GM12878 (cell line): ENCODE results near the gene RNF169.

Source experiments
- CEBPB ChIP-seq, 2 experiments: fragments of 150-350 bp in 1 of 2; IDR thresholded peaks; 2 replicates each; pipeline ENCODE4 v1.6.1; 2012 to 2014; ENCODE audit warnings: low read depth in 2 of 2, low read length in 2 of 2, borderline replicate concordance in 1 of 2, inconsistent platforms in 1 of 2
- CREB1 ChIP-seq: IDR thresholded peaks from 2 replicates; pipeline ENCODE4 v1.6.1; 2012; ENCODE audit warnings: low read depth, mild to moderate bottlenecking, inconsistent platforms
- TF ChIP-seq, protein P1 (sequence below): fragments of 450-650 bp; IDR thresholded peaks from 2 replicates; pipeline ENCODE4 v1.6.1; 2016; ENCODE audit warnings: mild to moderate bottlenecking, moderate library complexity, borderline replicate concordance
- TF ChIP-seq, protein P2 (sequence below): IDR thresholded peaks from 2 replicates; pipeline ENCODE4 v1.6.1; 2012; ENCODE audit warnings: low read depth, low read length, improper control_type of control experiment
- TF ChIP-seq, protein P3 (sequence below): fragments of 150-350 bp; IDR thresholded peaks from 2 replicates; pipeline ENCODE4 v1.6.1; 2016; ENCODE audit warnings: low read depth, low read length
- TF ChIP-seq, protein P4 (sequence below), 3 experiments: IDR thresholded peaks in 2 of 3; conservative IDR thresholded peaks in 1 of 3; 2 replicates each; pipeline ENCODE4 v1.5.1; 2011; ENCODE audit warnings: low read depth in 3 of 3, low read length in 3 of 3, mild to moderate bottlenecking in 3 of 3, control low read depth in 2 of 3, moderate library complexity in 2 of 3, inconsistent platforms in 1 of 3, mixed read lengths in 1 of 3; ENCODE audit not compliant: control insufficient read depth in 2 of 3, insufficient read depth in 1 of 3; ENCODE audit errors: extremely low read depth in 1 of 3

DNA sequence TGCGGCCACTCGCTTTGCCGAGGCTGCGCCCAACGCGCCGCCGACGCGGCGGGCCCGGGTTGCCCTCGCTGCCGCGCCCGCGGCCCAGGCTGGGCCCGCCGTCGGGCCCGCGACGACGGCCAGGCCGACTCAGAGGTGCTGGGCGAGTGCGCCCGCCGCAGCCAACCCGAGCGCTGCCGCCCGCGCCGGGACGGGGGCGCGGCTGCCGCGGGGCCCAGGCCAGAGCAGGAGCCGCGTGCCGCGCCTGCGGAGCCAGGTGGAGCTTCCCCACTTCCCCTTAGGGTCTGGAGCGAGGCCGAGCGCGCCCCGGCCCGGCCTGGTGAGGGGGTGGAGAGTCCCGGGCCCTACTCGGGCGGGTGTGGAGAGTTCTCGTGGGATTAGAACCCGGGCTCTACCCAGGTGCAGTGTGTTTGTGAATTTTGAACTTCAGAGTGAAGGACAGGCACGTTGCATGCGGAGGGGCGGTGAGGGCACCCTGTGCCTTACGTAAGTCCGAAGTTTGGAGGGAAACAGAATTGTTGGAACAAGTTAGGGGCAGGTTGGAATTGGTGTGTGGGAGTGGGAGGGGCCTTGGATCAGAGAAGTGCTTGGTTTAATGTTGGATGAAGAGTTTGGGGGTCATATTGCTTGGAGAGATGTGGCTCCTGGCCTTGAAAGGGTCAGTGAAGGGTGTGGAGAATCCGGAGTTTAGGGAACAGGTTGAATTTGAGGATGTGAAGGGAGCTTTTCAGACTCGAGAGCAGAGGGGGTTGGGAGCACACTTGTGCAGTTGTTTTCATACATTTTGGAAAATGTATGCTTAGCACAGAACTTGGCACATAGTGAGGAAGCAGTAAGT is 697 bp downstream of the RNF169 start:
- TF ChIP-seq CEBPB (IDR thresholded peaks at IDR 0.05; ENCODE audit: borderline replicate concordance in 1 of 2, low read depth in 2 of 2, low read length in 2 of 2) (no peak), CREB1 (no peak)
- TF ChIP-seq, protein P1, sequence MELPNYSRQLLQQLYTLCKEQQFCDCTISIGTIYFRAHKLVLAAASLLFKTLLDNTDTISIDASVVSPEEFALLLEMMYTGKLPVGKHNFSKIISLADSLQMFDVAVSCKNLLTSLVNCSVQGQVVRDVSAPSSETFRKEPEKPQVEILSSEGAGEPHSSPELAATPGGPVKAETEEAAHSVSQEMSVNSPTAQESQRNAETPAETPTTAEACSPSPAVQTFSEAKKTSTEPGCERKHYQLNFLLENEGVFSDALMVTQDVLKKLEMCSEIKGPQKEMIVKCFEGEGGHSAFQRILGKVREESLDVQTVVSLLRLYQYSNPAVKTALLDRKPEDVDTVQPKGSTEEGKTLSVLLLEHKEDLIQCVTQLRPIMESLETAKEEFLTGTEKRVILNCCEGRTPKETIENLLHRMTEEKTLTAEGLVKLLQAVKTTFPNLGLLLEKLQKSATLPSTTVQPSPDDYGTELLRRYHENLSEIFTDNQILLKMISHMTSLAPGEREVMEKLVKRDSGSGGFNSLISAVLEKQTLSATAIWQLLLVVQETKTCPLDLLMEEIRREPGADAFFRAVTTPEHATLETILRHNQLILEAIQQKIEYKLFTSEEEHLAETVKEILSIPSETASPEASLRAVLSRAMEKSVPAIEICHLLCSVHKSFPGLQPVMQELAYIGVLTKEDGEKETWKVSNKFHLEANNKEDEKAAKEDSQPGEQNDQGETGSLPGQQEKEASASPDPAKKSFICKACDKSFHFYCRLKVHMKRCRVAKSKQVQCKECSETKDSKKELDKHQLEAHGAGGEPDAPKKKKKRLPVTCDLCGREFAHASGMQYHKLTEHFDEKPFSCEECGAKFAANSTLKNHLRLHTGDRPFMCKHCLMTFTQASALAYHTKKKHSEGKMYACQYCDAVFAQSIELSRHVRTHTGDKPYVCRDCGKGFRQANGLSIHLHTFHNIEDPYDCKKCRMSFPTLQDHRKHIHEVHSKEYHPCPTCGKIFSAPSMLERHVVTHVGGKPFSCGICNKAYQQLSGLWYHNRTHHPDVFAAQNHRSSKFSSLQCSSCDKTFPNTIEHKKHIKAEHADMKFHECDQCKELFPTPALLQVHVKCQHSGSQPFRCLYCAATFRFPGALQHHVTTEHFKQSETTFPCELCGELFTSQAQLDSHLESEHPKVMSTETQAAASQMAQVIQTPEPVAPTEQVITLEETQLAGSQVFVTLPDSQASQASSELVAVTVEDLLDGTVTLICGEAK: no peak
- TF ChIP-seq, protein P2, sequence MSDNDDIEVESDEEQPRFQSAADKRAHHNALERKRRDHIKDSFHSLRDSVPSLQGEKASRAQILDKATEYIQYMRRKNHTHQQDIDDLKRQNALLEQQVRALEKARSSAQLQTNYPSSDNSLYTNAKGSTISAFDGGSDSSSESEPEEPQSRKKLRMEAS: no peak; the same call in 1 of the 2 replicates
- TF ChIP-seq, protein P3, sequence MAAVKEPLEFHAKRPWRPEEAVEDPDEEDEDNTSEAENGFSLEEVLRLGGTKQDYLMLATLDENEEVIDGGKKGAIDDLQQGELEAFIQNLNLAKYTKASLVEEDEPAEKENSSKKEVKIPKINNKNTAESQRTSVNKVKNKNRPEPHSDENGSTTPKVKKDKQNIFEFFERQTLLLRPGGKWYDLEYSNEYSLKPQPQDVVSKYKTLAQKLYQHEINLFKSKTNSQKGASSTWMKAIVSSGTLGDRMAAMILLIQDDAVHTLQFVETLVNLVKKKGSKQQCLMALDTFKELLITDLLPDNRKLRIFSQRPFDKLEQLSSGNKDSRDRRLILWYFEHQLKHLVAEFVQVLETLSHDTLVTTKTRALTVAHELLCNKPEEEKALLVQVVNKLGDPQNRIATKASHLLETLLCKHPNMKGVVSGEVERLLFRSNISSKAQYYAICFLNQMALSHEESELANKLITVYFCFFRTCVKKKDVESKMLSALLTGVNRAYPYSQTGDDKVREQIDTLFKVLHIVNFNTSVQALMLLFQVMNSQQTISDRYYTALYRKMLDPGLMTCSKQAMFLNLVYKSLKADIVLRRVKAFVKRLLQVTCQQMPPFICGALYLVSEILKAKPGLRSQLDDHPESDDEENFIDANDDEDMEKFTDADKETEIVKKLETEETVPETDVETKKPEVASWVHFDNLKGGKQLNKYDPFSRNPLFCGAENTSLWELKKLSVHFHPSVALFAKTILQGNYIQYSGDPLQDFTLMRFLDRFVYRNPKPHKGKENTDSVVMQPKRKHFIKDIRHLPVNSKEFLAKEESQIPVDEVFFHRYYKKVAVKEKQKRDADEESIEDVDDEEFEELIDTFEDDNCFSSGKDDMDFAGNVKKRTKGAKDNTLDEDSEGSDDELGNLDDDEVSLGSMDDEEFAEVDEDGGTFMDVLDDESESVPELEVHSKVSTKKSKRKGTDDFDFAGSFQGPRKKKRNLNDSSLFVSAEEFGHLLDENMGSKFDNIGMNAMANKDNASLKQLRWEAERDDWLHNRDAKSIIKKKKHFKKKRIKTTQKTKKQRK: no peak
- TF ChIP-seq, protein P4, sequence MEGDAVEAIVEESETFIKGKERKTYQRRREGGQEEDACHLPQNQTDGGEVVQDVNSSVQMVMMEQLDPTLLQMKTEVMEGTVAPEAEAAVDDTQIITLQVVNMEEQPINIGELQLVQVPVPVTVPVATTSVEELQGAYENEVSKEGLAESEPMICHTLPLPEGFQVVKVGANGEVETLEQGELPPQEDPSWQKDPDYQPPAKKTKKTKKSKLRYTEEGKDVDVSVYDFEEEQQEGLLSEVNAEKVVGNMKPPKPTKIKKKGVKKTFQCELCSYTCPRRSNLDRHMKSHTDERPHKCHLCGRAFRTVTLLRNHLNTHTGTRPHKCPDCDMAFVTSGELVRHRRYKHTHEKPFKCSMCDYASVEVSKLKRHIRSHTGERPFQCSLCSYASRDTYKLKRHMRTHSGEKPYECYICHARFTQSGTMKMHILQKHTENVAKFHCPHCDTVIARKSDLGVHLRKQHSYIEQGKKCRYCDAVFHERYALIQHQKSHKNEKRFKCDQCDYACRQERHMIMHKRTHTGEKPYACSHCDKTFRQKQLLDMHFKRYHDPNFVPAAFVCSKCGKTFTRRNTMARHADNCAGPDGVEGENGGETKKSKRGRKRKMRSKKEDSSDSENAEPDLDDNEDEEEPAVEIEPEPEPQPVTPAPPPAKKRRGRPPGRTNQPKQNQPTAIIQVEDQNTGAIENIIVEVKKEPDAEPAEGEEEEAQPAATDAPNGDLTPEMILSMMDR (IDR thresholded peaks at IDR 0.05 in 2 of 3, conservative IDR thresholded peaks at IDR 0.05 in 1 of 3; ENCODE audit: control insufficient read depth in 2 of 3, extremely low read depth in 1 of 3, insufficient read depth in 1 of 3, low read depth in 3 of 3, low read length in 3 of 3): no peak
